EL (cell line): ENCODE measurements around the gene PTCHD4.
"Not testable (repeated sequence)": the region's sequence is repeated elsewhere in the genome, so short reads cannot be mapped to it uniquely, and the experiment has no call there.

Experiments
- DNase-seq: peaks from one replicate; pipeline ENCODE4 v3.0.0-alpha.2; 2016

Gene PTCHD4

DNA sequence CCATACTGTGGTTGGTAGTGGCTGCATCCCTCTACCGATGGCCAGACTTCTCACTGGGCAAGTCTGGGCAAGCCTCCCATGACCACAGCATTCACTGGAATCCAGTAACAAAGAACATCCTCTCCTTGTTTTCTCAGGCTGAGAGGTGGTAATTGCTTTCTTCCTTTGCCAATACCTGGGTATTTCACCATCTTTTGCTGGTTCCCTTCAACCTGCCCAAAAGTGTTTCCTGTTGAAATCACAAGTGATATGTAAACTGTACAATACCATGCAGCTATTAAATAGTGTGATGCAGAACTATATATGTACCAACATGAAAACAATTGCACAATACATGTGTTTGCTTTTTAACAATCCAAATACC is at the start of gene PTCHD4:
TSS of gene PTCHD4 (minus strand) at position 55 of the 364 bp plus-strand sequence. CDS start 42,240 bp downstream, outside the sequence.
- DNase-seq, result peak; percentile 26

DNA sequence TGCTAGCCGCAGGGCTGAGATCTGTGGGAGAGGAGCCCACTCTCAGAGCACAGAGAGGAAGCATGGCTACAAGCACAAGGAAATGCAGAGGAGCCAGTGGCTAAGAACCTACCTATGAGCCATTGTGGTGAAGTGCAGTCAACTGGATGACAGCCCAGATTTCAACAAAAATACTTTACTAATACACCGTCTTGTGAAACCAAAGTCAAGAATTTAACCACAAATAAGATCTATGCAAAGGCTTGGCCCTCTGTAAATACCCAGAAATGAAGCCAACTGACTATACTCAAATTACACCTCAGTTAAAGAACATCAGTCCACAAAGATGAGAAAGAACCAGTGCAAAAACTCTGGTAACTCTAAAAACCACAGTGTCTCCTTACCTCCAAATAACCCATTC is 40.1 kb upstream of the PTCHD4 start:
- DNase-seq, result peak; percentile 47

DNA sequence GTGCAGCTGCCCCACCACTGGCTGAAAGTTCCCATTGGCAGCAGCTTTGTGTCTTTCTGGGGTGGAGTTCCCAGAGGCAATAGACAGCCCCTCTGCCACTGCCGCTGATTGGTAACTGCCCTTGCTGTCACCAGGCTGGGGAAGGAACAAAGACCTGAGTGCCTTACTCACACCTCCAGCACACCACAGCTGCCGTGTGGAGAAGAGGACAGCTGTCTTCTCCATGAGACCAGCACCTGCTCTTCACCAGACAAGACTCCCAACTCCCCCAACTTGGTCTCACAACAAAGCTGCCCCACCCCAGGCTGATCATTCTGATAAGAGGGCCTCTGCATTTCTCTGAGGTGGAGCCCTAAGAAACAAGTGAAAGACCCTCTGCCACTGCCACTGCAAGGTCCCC is 39.7 kb upstream of the PTCHD4 start:
- no peak for DNase-seq

DNA sequence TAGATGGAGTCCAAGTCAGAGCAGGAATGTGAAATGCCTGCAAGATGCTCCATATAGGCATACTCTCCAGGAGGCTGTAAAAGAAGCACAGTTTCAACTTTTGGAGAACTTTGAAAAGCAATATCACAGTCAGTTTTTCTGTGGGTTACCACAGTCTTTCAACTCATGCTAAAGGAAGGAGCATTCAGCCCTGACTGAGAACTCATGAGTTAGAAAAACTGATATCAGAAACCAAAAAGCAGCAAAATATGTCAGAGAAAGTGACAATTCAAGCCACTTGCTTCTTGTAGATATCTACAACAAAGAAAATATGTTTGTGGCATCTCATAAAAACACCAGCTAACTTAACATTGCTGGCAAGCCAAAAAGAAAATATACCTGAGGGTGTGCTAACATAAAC is 36.1 kb upstream of the PTCHD4 start:
- no peak for DNase-seq

DNA sequence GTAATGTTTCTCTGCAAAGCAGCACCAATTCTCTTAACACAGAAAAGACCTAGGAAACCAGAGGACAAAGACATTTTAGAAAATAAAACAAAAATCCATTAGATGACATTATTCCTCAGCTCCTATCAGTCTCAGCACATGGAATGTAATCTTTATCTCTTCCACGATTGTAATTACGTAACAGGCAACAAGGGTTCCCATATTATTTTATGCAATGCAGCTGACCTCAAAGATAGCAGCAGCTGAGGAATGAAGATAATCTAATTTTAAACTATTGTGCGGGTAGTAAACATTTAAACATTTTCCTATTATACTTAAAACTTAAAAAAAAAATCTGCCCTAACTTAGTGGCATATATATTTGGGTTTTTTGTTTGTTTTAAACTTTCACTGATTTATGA is 33.0 kb upstream of the PTCHD4 start:
- DNase-seq, result no peak

- no peak for DNase-seq
Observed at GRCh38 chr6:48141975-48142374, 31.0 kb upstream of the PTCHD4 start.

DNA sequence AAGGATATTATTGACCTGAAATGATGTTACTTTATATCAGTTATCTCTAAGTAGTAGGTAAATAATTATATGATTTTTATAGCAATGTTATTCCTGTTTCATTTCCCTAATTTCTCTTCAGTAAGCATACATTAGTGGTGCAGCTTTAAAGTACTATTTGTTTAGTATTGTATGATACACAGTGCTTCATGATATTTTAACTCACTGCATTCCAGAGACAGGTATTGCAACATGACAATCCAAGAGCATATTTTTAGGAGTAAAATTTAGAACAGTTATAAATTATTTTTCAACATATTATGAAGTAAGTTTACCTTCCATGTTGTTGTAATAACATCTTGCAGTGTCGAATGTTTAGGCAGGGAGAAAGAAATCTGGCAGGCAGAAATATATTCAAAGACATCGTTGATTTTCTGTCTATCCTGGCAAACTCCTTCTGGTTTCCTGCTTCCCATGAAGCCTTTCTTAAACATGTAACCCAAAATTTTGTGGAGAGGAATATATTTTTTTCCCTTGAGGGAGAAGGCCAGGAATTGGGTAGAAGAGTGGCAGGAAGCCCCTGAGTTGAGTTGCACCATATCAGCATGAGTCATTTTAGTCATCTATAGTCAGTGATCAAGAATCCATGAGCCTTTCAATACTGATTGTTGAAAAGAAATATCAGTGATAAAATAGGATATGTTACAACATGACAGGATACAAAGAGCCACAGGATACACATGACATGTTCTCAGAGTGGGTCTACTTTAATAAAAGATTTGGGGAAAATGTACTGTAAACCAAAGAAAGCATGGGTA is 29.0 kb upstream of the PTCHD4 start:
- peak; percentile 3 for DNase-seq

DNA sequence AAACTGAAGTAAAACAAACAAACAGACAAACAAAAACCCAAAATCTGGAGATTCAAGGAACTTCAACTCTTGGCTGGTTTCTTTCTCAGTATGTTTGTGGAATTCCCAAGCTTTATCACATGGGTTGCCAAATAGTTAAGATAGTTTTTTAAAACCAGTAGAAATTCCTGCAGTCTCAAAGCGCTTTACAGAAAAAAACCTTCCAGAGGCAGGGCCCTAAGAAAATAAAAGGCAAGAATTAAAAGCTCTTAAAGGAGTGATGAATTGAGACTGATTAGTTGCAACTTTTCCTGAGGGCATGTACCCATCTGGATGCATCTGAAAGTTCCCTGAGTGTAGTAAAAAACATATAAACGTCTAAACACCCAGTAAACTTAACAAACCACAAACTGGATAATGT is 25.9 kb upstream of the PTCHD4 start:
- peak; percentile 5 for DNase-seq

GRCh38 chr6:48135323-48136084 is 24.5 kb upstream of the PTCHD4 start:
- DNase-seq, result peak; percentile 64

GRCh38 chr6:48134246-48134645 is 23.2 kb upstream of the PTCHD4 start:
- no peak for DNase-seq

DNA sequence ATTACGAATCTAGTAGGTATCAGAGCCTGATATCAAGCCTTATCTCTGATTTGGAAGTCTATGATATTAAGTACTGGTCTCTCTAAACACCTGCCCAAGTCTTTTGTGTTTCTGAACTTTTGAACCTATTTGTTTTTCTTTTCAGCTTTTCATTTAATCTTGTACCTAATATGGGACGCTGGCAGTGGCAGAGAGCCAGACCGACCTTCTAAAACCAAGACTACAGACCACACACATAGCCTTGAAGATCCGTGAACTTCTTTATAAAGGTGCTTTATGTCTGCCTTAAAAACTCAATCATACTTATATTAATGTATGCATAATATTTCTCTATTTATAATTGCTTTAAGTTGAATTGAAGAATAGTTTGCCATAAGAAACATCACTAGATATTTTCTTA is 12.6 kb upstream of the PTCHD4 start:
- DNase-seq, result no peak

DNA sequence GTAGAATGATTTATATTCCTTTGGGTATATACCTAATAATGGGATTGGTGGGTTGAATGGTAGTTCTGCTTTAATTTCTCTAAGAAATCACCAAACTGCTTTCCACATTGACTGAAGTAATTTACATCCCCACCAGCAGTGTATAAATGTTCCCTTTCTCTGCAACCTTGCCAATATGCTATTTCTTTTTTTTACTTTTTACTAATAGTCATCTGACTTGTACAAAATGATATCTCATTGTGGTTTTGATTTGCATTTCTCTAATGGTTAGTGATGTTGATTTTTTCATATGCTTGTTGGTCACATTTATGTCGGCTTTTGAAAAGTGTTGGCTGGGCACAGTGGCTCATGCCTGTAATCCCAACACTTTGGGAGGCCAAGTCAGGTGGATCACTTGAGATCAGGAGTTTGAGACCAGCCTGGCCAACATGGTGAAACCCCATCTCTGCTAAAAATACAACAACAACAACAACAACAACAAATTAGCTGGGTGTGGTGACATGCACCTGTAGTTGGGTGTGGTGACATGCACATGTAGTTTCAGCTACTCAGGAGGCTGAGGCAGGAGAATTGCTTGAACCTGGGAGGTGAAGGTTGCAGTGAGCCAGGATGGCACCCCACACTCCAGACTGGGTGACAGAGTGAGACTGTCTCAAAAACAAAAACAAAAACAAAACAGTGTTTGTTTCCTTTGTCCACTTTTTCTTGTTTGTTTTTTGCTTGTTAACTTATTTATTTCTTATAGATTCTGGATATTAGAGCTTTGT is 11.2 kb upstream of the PTCHD4 start:
- DNase-seq, result not testable (repeated sequence)

GRCh38 chr6:48116699-48117645 is 6.0 kb upstream of the PTCHD4 start:
- DNase-seq, result no peak

DNA sequence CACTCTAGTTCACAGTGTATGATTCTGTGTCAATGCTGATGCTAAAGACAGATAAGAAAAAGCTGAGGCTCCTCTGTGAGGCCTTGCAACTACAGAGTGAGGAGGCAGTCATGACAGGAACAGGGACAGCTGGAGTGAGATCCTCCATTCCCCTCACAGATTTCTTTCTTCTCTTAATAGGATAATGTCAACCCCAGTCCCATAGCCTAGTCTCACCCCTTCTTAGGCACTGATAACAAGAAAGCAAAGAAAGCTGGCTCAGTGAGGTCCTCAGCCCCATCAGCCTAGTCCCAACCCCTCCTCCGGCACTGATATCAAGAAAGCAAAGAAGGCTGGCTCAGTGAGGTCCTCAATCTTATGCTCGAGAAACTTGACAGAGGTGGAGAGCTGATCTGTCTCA is 2.1 kb upstream of the PTCHD4 start:
- no peak for DNase-seq

GRCh38 chr6:48111575-48111974 is 578 bp upstream of the PTCHD4 start:
- DNase-seq, result no peak

DNA sequence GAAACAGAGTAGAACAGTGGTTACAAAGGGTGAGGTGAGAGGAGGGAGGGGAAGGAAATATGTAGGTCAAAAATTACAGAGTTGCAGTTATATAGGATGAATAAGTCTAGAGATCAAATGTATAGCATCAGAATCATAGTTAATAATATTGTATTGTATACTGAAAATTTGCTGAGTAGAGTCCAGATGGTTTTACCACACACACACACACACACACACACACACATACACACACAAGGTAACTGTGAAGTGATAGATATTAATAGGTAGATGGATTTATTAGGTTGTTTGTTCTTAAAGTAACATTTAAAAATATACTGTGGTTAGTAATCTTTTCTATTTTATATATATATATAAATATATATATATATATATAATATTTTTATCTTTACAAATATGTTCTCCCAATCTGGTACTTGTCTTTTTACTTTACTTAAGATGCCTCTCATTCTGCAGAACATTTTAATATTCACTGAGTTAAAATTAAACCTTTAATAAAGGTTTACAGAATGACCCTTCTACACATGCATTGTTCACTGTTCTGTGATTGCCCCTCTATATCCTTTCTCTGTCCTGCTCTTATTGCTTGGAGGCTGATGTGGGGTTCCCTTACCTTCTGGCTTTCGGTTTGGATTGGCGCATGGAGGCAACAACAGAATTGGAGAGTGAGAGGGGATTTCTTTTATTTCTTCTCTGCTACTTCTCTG is 408 bp downstream of the PTCHD4 start:
- DNase-seq, result no peak

DNA sequence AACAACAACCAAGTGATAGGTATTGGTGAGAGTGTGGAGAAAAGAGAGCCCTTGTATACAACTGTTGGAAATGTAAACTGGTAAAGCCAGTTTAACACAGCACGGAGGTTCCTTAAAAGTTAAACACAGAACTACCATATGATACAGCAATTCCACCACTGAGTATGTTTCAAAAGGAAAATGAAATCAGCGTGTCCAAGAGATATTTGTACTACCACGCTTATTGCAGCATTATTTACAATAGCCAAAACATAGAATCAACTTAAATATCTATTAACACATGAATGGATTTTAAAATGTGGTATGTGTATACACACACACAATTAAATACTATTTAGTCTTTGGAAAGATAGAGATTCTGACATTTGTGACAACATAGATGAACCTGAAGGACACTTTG is 1.1 kb downstream of the PTCHD4 start:
- DNase-seq, result no peak

DNA sequence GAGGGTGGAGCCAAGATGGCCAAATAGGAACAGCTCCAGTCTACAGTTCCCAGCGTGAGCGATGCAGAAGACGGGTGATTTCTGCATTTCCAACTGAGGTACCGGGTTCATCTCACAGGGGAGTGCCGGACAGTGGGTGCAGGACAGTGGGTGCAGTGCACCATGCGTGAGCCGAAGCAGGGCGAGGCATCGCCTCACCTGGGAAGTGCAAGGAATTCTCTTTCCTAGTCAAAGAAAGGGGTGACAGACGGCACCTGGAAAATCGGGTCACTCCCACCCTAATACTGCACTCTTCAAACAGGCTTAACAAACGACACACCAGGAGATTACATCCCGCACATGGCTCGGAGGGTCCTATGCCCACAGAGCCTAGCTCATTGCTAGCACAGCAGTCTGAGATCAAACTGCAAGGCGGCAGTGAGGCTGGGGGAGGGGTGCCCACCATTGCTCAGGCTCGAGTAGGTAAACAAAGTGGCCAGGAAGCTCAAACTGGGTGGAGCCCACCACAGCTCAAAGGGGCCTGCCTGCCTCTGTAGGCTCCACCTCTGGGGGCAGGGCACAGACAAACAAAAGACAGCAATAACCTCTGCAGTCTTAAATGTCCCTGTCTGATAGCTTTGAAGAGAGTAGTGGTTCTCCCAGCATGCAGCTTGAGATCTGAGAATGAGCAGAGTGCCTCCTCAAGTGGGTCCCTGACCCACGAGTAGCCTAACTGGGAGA is 8.4 kb downstream of the PTCHD4 start:
- DNase-seq, result not testable (repeated sequence)

GRCh38 chr6:48101290-48101689 is 9.7 kb downstream of the PTCHD4 start:
- DNase-seq, result peak; percentile 5

DNA sequence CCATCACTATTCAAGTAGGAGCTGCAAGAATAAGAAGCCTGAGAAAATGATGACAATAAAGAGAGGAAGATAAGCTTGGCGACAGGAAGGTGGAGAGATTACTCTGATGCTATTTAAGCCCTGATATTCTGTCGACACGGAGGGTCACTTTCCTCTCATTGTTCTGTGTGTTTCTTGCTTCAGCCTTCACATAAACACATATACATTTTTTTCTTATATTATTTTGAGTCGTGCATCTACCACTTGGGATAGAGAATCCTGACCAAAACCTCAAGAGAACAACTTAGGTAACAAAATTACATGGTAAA is 10.5 kb downstream of the PTCHD4 start:
- DNase-seq, result no peak
